HG03565 (cell line): ENCODE measurements around the gene OST4.
"Not testable (repeated sequence)": the region's sequence is repeated elsewhere in the genome, so short reads cannot be mapped to it uniquely, and the experiment has no call there.

Source experiments
- ATAC-seq: cut with Tn5 transposase; IDR thresholded peaks from one replicate; pipeline ENCODE4 v1.9.1; 2021; ENCODE audit warnings: mild to moderate bottlenecking, moderate library complexity; ENCODE audit not compliant: unreplicated experiment

Gene OST4

DNA sequence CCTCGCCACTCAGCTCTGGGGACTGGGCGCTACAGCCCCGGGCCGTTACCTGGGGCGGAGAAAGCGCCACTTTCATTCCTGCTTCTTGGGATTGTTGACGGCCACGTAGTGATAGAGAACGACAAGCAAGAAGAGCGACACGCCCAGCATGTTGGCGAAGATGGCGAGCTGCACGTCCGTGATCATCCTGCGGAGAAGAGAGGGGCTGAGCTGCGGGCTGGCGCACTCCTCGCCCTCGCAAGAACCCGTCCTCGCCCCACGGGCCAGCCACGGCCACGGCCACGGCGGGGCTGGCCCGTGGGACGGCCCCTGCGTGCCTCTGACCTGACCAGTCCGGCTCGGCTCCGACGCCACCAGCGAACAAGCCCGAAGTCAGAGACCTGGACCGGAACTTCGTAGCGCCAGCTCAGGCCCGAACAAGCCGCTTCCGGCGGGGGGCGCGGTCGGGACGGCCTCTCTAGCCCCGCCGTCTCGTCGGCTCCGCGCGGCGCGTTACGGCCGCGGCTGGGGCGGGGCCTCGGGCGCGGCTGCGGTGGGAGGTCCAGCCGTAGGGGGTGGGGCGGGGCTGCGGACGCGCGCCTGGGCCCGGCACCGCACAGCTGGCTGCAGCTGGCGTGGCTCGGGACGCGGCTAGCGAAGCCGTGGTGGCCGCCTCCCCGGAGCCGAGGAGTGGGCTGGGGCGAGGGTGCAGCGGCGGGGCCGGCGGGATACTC is at the start of gene OST4:
OST4 (minus strand) TSS at position 378 of the 713 bp plus-strand sequence.
- ATAC-seq, result peak; percentile 77

DNA sequence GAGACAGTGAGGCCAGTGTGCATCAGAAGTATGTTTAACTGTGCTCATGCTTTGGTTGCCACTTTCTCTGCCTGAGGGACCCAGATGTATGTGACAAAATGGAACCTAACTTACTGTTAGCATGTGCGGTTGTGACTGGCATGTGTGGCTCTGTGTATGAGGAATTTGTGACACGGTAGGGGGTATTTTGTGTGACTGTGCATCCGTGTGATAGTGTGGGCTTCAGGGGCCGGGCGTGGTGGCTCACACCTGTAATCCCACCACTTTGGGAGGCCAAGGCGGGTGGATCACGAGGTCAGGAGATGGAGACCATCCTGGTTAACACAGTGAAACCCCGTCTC is 47.8 kb upstream of the OST4 start:
- ATAC-seq, result not testable (repeated sequence)

DNA sequence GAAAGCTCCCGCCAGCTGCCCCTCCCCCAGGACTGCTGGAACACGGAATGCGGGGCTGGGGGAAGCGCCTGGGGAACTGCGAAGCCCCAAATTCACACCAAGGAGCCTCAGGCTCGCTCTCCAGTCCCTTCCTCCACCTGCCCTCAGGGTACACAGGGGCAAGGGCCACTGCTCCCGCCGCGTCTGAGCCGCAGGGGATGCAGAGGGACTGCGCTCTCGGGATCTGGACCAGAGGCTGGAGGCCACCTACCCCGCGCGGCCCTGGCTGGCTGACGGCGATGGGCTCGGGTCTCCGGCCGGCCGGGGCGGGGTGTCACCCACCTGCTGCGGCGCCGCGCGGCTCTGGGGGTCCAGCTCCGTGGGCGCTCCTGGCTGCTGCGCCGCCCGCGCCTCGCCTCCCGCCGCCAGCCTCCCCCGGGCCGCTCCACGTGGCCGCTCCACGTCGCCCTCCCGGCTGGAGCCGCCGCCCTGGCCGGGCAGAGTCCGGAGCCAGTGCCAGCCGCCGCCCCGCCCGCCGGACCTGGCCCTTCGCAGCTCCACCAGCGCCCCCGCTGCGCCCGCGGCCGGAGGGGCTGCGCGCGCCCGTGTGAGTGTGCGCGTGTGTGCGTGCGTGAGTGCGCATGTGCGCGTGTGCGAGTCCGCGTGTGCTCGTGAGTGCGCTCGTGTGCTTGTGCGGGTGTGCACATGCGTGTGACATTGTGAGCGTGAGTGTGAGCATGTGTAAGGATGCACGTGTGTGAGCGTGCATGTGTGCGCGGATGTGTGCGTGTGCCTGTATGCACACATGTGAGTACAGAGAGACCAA is 47.3 kb upstream of the OST4 start, which contains the start of gene CGREF1:
CGREF1 (minus strand) TSS at position 604 of the 805 bp plus-strand sequence. CDS start 14,762 bp downstream, outside the sequence.
- ATAC-seq, result no peak

DNA sequence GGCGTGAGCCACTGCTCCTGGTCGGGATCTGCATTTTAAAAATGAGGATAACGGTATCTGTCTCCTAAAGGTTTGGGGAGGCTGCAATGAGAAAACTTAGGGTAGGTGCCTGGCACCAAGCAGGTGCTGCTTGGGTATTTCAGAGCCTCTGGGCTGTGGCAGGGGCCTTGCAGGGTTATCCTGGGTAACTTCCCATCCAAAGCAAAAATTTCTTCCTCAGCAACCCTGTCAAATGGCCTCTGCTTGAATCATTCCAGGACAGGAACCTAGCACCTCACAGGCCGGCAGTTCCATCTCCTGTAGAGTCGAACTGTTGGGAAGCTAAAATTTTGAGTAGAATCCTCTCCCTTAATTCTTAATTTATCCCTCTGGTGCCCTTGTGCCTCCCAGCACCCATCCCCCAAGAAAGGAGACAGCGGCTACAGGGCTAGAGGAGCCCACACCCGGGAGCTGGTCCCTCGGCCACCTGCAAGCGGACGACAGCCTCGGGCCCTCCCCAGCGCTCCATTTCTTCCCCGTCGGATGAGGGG is 46.6 kb upstream of the OST4 start:
- no peak for ATAC-seq

DNA sequence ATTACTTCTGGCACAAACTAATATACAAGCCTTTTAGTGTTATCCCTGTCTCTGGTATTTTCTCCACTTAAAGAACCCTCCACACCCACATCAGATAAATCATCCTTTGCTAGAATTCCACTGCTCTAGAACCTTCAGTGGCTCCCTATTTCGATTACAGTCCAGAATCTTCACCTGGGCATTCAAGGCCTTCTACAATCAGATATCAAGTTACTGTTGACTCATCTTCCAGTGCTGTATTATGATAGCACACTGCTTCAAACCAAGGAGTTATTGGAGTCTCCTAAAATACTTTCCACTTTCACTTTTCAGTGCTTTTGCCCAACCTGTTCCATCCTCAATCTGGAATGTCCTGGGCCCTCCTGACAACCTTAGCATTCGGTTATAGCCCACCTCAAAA is 44.1 kb upstream of the OST4 start:
- no peak for ATAC-seq

DNA sequence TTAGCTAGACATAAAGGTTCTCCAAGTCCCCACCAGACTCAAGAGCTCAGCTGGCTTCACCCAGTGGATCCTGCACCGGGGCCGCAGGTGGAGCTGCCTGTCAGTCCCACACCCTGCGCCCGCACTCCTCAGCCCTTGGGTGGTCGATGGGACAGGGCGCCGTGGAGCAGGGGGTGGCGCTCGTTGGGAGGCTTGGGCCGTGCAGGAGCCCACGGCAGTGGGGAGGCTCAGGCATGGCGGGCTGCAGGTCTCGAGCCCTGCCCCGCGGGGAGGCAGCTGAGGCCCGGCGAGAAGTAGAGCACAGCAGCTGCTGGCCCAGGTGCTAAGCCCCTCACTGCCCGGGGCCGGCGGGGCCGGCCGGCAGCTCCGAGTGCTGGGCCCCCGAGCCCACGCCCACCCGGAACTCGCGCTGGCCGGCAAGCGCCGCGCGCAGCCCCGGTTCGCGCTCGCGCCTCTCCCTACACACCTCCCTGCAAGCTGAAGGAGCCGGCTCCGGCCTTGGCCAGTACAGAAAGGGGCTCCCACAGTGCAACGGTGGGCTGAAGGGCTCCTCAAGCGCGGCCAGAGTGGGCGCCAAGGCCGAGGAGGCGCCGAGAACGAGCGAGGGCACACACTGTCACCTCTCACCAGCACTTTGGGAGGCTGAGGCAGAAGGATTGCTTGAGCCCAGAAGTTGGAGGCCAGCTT is 40.1 kb upstream of the OST4 start:
- not testable (repeated sequence) for ATAC-seq

DNA sequence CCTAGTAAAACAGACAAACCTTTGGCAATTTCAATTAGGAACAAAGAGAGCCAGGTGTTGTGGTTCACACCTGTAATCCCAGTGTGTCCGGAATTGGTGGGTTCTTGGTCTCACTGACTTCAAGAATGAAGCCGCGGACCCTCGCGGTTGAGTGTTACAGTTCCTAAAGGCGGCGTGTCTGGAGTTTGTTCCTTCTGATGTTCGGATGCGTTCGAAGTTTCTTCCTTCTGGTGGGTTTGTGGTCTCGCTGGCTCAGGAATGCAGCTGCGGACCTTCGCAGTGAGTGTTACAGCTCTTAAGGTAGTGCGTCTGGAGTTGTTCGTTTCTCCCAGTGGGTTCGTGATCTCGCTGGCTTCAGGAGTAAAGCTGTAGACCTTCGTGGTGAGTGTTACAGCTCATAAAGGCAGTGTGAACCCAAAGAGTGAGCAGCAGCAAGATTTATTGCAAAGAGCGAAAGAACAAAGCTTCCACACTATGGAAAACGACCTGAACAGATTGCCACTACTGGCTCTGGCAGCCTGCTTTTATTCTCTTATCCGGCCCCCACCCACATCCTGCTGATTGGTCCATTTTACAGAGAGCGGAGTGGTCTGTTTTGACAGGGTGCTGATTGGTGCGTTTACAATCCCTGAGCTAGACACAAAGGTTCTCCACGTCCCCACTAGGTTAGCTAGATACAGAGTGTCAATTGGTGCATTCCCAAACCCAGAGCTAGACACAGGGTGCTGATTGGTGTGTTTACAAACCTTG is 39.3 kb upstream of the OST4 start:
- not testable (repeated sequence) for ATAC-seq

DNA sequence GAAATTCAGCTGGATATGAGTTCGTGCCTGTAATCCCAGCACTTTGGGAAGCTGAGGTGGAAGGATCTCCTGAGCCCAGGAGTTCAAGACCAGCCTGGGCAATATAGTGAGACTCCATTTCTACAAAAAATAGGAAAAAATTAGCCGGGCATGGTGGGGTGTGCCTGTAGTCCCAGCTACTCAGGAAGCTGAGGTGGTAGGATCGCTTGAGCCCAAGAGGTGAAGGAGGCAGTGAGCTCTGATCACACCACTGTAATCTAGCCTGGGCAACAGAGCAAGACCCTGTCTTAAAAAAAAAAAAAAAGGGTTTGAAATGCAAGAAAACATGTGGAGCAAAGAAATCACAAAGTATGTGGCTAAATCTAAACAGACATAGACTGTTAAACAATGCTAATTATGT is 37.6 kb upstream of the OST4 start:
- ATAC-seq, result no peak

DNA sequence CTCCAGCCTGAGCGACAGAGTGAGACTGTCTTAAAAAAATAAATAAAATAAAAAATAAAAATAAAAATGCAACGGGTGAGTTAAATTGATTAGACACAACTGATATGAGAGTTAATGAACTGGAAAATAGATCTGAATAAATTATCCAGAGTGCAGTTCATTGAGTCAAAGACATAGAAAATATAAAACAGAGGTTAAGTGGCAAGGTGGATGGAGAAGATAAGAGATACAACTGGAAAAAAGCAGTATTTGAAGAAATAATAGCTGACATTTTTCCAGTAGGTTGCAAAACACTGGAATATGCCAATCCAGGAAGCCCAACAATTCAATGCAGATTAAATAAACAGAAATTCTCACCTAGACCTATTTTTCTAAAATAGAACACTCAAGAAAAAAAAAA is 36.8 kb upstream of the OST4 start:
- no peak for ATAC-seq

DNA sequence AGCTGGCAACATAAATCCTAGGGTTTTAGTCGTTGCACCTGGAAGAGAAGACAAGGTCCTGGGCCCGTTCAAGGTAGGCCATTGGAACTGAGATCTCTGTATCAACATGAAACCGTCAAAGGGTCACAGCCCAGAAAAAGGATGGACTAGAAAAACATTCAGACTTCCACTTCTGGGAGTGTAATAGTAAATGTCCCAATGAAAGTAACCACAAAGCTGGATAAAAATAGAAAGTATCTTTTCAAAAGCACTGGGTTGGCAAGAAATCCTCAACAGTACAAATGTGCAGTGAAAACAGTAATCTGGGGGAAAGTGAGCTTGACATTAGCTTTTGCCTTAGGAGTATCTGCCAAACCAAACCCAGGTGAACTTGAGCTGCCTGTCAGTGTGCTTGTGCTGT is 34.5 kb upstream of the OST4 start:
- no peak for ATAC-seq

DNA sequence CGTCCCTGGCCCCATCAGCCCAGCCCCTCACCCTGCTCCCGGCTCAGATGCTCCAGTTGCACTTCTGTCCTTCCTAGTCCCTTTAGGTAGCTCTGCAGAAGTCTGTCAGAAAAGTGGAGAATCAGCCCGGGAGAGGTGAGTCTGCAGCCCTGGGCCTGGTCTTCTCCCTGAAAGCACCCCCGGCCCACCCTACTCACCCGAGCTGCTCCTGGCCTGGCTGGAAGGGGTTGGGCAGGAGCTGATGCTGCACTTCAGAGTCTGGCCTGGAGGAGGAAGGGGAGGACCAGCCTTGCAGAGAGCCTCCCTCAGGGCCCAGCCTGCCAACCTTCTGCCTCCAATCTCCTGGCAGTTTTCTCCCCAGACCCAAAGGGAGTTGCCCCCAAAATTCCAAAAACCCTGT is 30.9 kb upstream of the OST4 start:
- ATAC-seq, result no peak

DNA sequence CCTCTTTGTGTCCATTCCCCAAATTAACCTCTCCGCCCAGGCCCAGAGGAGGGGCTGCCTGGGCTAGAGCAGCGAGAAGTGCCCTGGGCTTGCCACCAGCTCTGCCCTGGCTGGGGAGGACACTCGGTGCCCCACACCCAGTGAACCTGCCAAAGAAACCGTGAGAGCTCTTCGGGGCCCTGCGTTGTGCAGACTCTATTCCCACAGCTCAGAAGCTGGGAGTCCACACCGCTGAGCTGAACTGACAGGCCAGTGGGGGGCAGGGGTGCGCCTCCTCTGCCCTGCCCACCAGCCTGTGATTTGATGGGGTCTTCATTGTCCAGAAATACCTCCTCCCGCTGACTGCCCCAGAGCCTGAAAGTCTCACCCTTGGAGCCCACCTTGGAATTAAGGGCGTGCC is 28.6 kb upstream of the OST4 start:
- no peak for ATAC-seq

DNA sequence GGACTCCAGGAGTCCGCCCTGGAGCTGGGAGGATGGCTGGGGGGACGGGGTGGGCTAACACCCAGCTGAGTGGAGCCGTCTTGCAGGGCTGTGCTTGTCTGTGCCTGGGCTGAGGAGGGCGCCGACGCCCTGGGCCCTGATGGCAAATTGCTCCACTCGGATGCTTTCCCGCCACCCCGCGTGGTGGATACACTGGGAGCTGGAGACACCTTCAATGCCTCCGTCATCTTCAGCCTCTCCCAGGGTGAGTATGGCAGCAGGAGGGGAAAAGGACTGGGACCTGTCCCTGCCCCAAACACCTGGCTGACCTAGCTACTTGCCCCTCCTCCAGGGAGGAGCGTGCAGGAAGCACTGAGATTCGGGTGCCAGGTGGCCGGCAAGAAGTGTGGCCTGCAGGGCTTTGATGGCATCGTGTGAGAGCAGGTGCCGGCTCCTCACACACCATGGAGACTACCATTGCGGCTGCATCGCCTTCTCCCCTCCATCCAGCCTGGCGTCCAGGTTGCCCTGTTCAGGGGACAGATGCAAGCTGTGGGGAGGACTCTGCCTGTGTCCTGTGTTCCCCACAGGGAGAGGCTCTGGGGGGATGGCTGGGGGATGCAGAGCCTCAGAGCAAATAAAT is 28.0 kb upstream of the OST4 start:
- no peak for ATAC-seq

DNA sequence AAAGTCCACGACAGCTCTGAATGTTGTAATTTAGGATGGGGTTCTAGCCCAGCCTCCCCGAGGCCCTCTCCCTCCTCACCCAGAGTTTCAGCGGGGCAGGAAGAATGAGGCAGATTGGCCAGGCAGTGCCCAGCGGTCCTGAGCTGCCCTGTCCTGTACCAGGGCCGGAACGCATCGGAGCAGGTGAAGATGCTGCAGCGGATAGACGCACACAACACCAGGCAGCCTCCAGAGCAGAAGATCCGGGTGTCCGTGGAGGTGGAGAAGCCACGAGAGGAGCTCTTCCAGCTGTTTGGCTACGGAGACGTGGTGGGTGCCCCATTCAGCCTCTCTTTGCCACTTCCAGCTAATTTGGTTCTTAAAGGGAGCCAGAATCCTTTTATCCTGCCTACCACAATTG is 25.9 kb upstream of the OST4 start:
- ATAC-seq, result no peak

DNA sequence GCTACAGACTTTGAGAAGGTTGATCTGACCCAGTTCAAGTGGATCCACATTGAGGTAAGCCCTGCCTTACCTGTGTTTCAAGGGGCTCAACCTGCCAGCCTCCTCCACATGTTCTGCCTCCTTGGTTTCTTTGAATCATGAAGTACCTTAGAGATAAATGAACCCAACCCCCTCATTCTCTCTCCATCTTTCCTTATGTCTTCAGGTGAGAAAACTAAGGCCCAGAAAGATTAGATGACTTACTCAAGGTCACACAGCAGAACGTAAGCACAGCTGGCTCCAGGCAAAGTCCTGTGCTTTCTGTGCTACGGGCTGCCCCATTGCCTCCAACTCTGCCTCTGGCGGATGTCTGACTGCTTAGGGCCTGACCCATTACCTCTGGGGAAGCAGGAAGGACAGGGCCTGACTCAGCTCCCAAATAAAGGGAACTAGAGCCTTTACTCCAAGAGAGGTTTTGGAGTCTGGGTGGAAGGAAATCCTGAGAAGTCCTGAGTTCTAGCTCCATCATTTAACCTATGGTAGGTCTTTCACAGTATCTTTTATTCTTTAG is 25.4 kb upstream of the OST4 start:
- no peak for ATAC-seq

DNA sequence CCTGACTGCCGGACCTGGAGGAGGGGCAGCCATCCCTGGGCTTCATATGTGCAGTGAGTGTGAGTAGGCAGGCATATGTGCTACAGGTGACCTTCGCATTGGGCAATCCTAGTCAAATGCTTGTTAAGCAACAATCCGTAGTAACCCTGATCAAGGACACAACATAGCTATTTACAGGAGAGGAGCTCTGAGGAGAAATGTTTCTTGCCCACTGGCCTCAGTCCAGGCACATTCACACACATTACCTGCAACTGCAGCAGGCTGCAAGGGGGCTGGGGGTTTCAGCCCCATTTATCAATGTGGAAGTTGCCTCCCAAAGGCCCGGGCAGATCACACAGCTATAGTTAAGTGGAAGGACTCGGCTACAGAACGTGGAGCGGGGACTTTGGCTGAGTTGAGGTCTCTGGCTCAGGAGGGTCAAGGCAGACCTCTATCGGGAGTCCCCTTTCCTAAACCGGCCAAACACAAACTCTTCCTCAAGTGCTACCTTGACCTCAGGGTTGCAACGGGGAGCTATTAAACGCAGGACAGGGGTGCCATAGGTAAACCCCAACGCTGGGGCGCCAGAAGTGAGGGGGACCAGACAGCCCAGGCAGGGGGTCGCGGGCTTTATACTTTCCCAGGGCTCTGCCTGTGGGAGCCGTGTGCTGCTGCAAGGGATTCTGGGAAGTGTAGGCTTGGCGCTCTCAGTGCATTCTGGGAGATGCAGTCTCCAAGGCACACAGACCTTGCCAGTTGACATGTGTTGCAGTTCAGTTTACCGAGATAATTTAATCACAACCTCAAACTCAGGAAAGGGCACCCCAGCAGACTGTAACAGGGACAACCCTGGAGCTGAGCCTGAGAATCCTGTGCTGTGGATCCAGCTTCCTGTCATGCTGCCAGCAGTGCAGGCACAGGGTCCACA is 24.5 kb upstream of the OST4 start:
- ATAC-seq, result no peak

DNA sequence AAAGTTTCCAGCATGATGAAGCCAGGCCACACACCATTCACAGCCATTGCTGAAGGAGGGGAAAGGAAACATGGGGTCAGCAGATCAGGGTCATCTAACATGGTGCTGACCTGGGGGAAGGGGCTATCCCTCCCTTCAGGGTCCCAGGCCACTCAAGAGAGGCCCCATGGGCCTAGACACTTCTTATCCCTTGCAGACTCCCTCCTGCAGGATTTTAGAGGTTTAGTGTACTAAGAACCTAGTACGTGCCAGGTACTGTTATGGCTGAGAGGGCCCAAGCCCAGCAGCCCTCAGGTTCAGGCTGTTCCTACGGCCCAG is 23.9 kb upstream of the OST4 start:
- ATAC-seq, result no peak

DNA sequence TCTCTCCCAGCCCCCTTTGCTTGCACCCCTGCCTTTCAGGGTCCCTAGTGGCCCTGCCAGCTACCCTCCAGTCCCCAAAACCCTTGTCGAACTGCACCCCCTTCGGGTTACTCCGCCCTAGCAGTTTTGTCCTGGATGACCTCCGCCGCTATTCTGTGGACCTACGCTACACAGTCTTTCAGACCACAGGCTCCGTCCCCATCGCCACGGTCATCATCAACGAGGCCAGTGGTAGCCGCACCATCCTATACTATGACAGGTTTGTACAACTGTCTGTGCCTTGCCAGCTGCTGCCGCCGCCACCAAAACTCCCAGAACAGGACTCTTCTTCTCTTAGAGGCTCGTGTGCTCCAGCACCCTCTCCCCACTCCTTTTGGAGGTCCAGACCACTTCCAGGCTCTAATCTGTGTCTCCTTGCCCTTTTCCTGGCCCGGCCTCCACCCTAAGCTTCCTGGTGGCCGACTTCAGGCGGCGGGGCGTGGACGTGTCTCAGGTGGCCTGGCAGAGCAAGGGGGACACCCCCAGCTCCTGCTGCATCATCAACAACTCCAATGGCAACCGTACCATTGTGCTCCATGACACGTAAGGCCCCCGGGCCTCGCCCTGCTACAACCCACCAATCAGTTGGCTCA is 23.0 kb upstream of the OST4 start:
- no peak for ATAC-seq
